ENCODE results near the gene MAOA.

GRCh38 chrX:43745938-43746721, 90.0 kb downstream of the MAOA start:
- TF ChIP-seq CTCF (IDR thresholded peaks at IDR 0.05) (no peak), USF2 (IDR thresholded peaks at IDR 0.05) (no peak), JUN (IDR thresholded peaks at IDR 0.05) (no peak), HOXB5 (CRISPR knock-in tag; IDR thresholded peaks at IDR 0.05) (no peak), REST (IDR thresholded peaks at IDR 0.05) (no peak), POLR2A (IDR thresholded peaks at IDR 0.05; ENCODE audit: low read length) (no peak), ELK1 (IDR thresholded peaks at IDR 0.05; ENCODE audit: low read depth, low read length) (no peak), HOXB13 (CRISPR knock-in tag; IDR thresholded peaks at IDR 0.05; ENCODE audit: low read depth) (no peak)

Data from A549 (cell line).